ENCODE measurements around the gene AMOT.

Gene AMOT

DNA sequence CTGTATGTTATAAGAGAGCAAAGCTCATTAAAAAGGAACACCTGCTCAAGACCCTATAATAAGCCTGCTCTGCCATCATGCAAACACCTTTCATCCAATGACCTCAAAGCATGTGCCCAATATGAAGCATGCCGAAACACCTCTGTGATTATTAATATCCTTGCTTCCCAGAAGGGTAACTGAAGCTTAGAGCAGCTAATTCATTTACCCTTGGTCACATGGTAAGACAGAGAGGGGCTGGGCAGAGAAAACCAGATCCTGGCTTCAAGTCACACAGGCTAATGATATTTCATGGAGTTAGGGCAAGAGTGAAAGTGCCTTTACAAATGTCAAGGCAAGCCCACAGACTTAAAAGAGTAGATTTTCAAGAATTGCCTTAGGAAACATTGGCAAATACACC lies 5.6 kb downstream of the AMOT start:
- DNase-seq = peak; percentile 47

DNA sequence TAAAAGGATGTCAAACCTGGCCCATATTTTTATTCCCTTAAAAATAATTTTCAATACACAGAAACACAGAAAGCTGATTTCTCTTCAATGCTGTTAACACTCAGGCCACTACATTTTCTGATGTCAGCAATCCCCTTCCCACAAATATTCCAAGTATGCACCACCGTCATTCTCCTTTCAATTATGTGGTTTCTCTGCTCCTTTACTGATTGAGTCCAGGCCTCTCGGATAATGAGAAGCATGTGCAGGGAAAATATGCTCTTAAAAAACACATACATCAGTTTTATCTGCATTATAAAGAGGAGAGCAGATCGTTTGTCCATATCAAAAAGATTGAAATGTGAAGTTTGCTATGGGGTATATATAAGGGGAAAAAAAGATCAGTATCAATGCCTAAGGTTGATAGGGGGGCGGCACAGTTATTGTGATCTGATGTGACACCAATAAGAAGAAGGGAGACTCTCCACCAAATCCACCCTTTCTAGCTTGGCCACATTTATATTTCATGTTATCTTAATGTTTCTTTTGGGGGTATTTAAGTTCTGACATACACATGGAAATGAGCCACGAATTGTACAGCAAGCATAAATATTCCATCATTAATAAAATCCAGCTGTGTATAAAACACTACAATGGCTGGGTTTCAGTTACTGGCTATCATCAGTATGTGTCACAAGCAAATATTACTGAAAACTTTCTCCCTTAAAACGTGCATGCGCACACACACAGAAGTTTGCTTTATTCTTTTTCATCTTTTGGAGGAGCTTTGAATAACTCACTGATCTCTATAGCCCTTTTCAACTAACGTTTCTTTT lies 6.4 kb downstream of the AMOT start:
- DNase-seq = no peak

DNA sequence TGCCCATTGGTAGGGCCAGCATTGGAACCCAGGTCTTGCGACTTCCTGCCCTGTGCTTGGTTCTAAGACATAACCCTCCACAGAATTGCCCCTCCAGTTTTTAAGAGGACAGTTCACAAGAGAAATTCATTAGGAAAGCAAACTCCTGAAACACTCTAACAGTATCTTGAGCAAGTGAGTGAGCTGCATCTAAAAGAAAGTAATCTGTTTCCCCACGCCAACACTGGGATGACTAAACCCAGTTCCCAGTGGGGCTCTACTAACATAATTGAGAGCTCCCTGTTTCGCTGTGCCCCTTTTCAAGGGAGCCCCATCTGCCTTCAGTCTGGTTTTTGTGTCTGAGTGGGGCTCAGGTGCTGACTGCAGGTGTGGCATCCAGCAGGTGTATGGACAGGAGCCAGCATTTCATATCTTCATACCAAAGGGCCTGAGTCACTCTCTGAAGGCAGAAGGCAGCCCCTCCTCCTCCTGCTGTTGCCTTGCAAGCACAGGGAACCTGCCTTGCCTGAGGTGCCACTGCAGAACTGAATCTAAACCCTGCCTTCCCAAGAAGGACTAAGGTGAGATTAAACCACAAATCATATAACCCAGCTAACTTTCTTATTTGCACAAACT lies 8.0 kb downstream of the AMOT start:
- DNase-seq = no peak

- DNase-seq = no peak
Measured at GRCh38 chrX:112830540-112830939, 10.1 kb downstream of the AMOT start.

- no peak for DNase-seq
Measured at GRCh38 chrX:112827292-112827903, 13.2 kb downstream of the AMOT start.

DNA sequence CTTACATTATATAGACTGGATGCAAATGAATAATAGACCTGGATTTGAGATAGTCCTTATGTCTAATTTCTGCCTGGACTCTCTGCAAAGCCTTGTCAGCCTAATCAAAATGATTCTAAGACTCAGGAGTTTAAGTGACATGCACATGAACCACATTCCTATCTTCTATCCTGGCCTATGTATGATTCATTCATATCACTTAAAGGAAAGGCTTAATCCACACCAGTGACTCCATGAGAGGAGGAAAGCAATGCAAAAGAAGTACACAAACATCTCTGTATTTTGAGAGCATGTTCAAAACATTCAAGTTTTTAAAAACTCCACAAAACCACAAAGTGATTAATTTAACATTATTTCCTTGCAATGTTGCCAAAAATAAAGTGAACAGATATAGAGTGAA lies 14.6 kb downstream of the AMOT start:
- DNase-seq = no peak

DNA sequence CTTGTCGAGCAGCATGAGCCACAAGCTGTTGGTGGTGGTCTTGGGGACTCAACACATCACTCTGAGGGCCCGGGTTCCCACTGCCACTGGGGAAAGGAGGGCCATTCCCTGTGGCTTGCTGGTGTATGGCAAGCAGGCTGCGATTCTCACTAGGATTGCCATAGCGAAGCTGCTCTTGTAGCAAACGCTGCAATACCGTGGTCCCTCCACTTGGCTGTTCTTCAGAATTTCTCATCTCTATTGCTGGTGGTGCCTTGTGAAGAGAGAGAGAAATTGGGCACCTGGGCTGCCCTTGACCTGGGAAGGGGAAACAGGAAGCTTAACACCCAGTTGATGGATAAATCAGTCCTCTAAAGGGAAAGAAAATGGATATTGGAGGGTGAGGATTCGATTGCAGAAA lies 17.7 kb downstream of the AMOT start:
- DNase-seq = no peak

DNA sequence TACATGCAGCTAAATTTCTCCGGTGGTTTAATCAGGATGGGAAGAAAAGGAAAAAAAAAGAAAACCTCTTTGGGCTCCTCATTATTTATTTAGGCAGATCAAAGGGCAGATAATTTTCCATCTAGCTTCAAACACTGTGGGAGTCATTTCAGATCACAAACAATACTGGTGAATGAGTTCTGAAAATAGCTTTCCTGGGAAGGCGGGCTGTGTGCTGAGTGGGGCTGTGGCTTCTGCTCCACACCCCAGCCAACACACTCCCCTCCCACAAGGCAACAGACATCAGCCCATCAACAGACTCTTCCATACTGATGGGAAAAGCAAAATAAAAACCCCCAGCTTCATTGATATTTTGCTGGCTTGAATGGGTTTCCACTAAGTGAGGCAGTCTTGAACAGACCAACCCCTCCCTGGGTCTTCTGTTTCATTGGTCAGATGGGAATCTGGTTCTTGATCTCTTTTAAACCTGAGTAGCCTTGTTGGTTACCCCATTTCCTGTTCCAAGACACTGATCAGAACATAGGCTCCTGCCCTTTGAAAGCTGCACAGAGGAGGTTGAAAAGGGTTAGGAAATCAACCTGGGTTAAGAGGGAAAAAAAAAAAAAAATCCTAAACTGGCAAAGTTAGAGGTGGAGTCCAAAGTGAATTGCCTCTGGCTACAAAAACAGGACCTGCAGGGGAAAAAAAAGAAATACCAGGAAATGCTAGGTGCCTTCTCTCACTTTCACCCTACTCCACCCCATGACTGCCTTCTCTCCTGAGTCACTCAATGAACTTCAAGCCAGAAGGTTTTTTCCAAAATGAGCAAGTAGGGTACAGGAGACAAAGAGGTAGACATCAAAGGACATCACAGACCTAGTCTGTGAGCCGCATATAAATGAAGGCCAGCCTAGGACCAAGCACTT lies 20.0 kb downstream of the AMOT start:
- no peak for DNase-seq

- no peak for DNase-seq
Measured at GRCh38 chrX:112819813-112820212, 20.8 kb downstream of the AMOT start.

- DNase-seq = no peak
Measured at GRCh38 chrX:112819008-112819640, 21.5 kb downstream of the AMOT start.

GRCh38 chrX:112818114-112819007 lies 22.3 kb downstream of the AMOT start:
- no peak for DNase-seq

DNA sequence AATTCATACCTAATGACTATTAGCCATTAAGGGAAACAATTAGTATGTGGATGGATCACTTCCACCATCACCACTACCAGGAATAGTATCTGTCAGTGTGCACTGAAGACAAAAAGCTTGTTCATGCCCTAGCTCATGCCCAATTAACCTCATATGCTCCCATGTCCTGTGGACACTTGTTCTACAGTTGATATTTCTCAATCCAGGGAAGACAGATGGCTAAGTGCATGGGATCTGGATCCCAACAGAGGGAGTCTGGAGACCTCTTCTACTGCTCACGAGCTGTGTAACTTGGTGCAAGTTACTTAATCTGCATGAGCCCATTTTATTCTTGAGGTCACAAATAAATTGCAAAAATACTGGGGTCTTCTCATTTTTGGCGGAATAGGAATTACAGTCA lies 23.7 kb downstream of the AMOT start:
- no peak for DNase-seq

GRCh38 chrX:112814496-112814895 lies 26.1 kb downstream of the AMOT start:
- no peak for DNase-seq

GRCh38 chrX:112812741-112813140 lies 27.9 kb downstream of the AMOT start:
- DNase-seq = no peak

DNA sequence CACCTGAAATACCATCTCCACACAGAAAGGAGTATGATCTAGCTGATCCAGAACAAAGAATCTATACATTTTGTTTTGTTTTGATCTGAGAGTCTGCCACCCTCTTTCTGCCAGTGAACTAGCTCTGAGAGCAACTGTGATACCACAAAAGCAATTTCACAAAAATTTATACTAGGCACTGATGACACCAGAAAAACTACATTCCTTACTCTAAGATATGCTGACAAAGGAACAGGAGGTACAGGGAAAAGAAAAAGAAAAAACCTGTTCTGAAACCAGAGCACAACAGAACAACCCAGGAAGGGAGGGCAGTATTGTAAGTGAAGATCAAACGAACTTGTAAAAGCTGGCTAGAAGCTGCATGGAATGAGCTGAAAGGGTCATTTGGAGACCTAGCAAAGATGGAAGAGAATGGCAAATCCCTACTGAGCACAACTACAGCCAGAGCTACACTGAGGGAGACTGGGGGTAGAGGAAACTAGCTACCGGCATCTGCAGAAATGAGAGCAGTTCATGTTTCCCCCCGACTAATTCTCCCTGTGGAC lies 31.9 kb downstream of the AMOT start:
- no peak for DNase-seq

DNA sequence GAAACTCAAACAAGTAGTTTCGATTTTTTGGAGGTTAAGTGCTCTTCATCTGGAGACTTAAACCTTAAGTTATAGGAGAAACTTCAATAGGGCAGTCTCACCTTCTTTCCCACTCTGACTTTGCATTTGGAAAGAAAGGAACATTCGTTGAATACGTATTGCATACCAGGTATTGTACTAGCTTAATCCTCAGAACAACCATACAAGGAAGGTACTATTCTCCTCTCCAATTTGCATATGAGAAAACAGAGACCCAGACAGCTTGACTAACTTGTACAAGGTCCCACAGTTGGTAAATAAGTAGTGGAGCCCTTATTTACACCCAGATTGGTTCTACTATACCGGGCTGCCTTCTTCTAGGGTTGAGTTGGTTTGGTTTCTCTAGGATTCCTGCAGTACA lies 32.6 kb downstream of the AMOT start:
- no peak for DNase-seq

DNA sequence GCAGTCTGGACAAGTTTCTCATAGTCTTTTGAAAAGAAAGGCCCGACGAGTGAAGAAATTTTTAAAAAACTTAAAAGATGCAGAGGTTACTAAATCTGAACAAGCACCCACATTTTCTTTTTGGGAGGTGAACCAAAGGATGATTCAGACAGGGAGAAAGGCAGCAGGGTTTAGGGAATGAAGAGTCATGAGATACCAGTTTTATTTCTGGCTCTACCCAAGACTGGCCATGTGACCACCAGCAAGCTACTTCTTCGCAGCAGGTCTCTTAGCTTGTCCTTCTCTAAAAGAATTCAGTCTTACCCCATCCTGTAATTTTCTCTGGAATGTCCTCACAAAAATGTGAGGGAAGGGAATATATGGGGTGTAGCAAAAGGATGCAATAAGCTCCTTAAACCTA lies 37.6 kb downstream of the AMOT start:
- no peak for DNase-seq

DNA sequence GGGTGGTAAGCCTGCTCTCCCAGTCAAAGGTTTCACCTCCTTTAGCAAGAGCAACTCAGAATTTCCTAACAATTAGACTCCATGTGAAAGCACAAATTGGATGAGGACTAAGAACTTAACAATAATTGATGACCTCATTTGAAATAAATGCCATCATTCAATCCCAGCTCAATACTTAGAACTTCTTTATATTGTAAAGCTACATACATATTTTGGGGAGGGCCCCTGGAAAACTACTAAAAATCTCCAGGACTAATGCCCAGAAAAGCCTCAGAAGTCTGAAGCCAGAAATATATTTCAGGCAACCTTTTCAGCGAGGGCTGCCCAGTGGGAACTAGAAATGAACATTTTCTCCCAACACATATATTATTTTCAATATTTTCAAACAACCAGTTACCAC lies 38.1 kb downstream of the AMOT start:
- no peak for DNase-seq

- DNase-seq = no peak
Measured at GRCh38 chrX:112800971-112801775, 39.5 kb downstream of the AMOT start.

- no peak for DNase-seq
Measured at GRCh38 chrX:112799425-112799824, 41.2 kb downstream of the AMOT start.

Data from inflammatory macrophage treated with lipopolysaccharide for 4 hours (primary cell).